Left ventricle myocardium inferior (tissue), 1 donor: ENCODE results near the gene STRBP. TPM values are rescaled to one million over a fixed set of nuclear protein-coding genes. Genes with fewer than 3 reads are reported as not detected.

ENCODE experiments used
- DNase-seq: peaks from one replicate; pipeline ENCODE4 v3.0.0-alpha.2; 2020
- H3K27ac ChIP-seq: fragments of 200-600 bp; replicated peaks from 2 replicates; pipeline ENCODE4 v1.8.0; 2021
- H3K27me3 ChIP-seq: fragments of 200-600 bp; 2 replicates; pipeline ENCODE4 v1.8.0; 2021; ENCODE audit warnings: low read depth
- H3K36me3 ChIP-seq: fragments of 200-600 bp; 2 replicates; pipeline ENCODE4 v1.8.0; 2021
- H3K4me1 ChIP-seq: fragments of 200-600 bp; 2 replicates; pipeline ENCODE4 v1.8.0; 2021
- H3K4me3 ChIP-seq: fragments of 200-600 bp; 2 replicates; pipeline ENCODE4 v1.8.0; 2021; ENCODE audit warnings: mild to moderate bottlenecking, moderate library complexity
- H3K9me3 ChIP-seq: fragments of 200-600 bp; replicated peaks from 2 replicates; pipeline ENCODE4 v1.8.0; 2021
- CTCF ChIP-seq: fragments of 200-600 bp; IDR thresholded peaks from 2 replicates; pipeline ENCODE4 v1.8.0; 2021; ENCODE audit warnings: antibody characterized with exemption, mild to moderate bottlenecking, borderline replicate concordance
- intact Hi-C: fragments of 100-400 bp; cut with micrococcal nuclease; formaldehyde crosslinking; loops from one replicate; pipeline ENCODE4 v1.11.0; 2022
- total RNA-seq: library from RNA; stranded (reverse); fragmentation: NEBNext Ultra II Directional; extraction: Animal tissue kit (Norgen Biotek cat#: 25700); gene quantifications from one replicate; pipeline ENCODE4 v1.2.1, GENCODE V29; 2021
- donor health status: DM: no; HTN: yes; CAD: no; lungs with severe emphysema.

Gene STRBP
- total RNA-seq, 1 donor from 2014 or later: 26.4 TPM

- intact Hi-C loops: no loop called here
- Histone ChIP-seq H3K36me3 (peaks cover 38% of the 10 kb centered on the region), H3K27ac (no peak overlapping the region)
Observed at GRCh38 chr9:123072407-123072995, 195.9 kb downstream of the STRBP start.

More at GRCh38 chr9:123072407-123072995, 195.9 kb downstream of the STRBP start:
- no peaks in the 10 kb centered on the region for H3K9me3 ChIP-seq
- no peak for DNase-seq
- H3K4me1 ChIP-seq: peaks cover 33% of the 10 kb centered on the region
- H3K4me3 ChIP-seq: no peak overlapping the region
- no peaks in the 10 kb centered on the region for H3K27me3 ChIP-seq
- TF ChIP-seq CTCF: no peak

Other genes with a start within 250 kb of the STRBP start
- 0.58 TPM for gene GPR21, start 234.9 kb downstream of the STRBP start, total RNA-seq
- gene CRB2, start 87.6 kb upstream of the STRBP start, total RNA-seq: not detected